AG04450 (cell line): ENCODE results near the gene IL15RA. TPM values are rescaled to one million over a fixed set of nuclear protein-coding genes. Genes with fewer than 3 reads are reported as not detected.
"Not testable (repeated sequence)": the region's sequence is repeated elsewhere in the genome, so short reads cannot be mapped to it uniquely, and the experiment has no call there.

Source experiments
- CTCF ChIA-PET: fragments of 300-600, 350-600 bp; formaldehyde crosslinking; extraction: SDS; loops from one replicate; lab custom pipeline; 2022; ENCODE audit warnings: antibody characterized with exemption, inconsistent platforms; lab: Charles Lee
- POLR2A ChIA-PET: fragments of 350-600 bp; formaldehyde crosslinking; extraction: SDS; loops from one replicate; lab custom pipeline; 2021; ENCODE audit warnings: antibody characterized with exemption, inconsistent platforms; lab: Yijun Ruan, JAX
- DNase-seq: peaks from one replicate; pipeline ENCODE4 v3.0.0-alpha.2; 2011; ENCODE audit warnings: low read depth, low spot score
- H3K27ac ChIP-seq: one replicate; pipeline ENCODE4 v1.5.1; 2012; ENCODE audit warnings: low read depth, low read length, control low read depth
- H3K27me3 ChIP-seq: one replicate; pipeline ENCODE4 v1.6.0; 2012; ENCODE audit warnings: low read length; ENCODE audit not compliant: control insufficient read depth, insufficient read depth
- H3K4me3 ChIP-seq: 2 replicates; pipeline ENCODE4 v1.5.1; 2011; ENCODE audit warnings: mild to moderate bottlenecking, low read depth, low read length, control low read depth
- H3K9me3 ChIP-seq: 2 replicates; pipeline ENCODE4 v1.5.1; 2012; ENCODE audit warnings: low read length; ENCODE audit not compliant: control insufficient read depth, insufficient read depth
- CTCF ChIP-seq: IDR thresholded peaks from 2 replicates; pipeline ENCODE4 v1.5.1; 2011; ENCODE audit warnings: low read depth, low read length, control low read depth, inconsistent platforms
- polyA plus RNA-seq: library from polyadenylated mRNA; depleted of rRNA; stranded (reverse); fragments of >200 nt; gene quantifications from 2 replicates; pipeline ENCODE4 v1.2.3, GENCODE V29; 2011

The IL15RA gene
- polyA plus RNA-seq, 1 experiment, result 3.5 TPM

GRCh38 chr10:5961405-5962100 is 15.8 kb downstream of the IL15RA start:
- Histone ChIP-seq H3K27me3 (no peaks in the 10 kb centered on the region), H3K9me3 (no peaks in the 10 kb centered on the region; the same call in 1 of the 2 replicates), H3K4me3 (no peak overlapping the region), H3K27ac (no peak overlapping the region)
- TF ChIP-seq CTCF, result no peak
- POLR2A ChIA-PET, result no interaction called here
- DNase-seq, result no peak
- CTCF ChIA-PET, result no interaction called here

GRCh38 chr10:5960973-5961275 is 16.4 kb downstream of the IL15RA start:
- DNase-seq, H3K27ac ChIP-seq, H3K9me3 ChIP-seq, H3K27me3 ChIP-seq, CTCF ChIA-PET, H3K4me3 ChIP-seq, POLR2A ChIA-PET: not testable (repeated sequence)

- Histone ChIP-seq H3K27me3 (no peaks in the 10 kb centered on the region), H3K9me3 (no peaks in the 10 kb centered on the region; the same call in 1 of the 2 replicates), H3K4me3 (no peak overlapping the region), H3K27ac (no peak overlapping the region)
- CTCF ChIA-PET, result interaction anchor here (1.0 kb wide), 1 partner anchor 54 kb away, joined by 3 read pairs; no protein-coding TSS in a partner anchor
- POLR2A ChIA-PET, result no interaction called here
- TF ChIP-seq CTCF, result no peak
- DNase-seq, result no peak
Observed at GRCh38 chr10:5960070-5960972, 17.0 kb downstream of the IL15RA start.

GRCh38 chr10:5959581-5960069 is 17.7 kb downstream of the IL15RA start:
- no peaks in the 10 kb centered on the region; the same call in 1 of the 2 replicates for H3K9me3 ChIP-seq
- ChIA-PET CTCF (interaction anchor here (1.0 kb wide), 1 partner anchor 55 kb away, joined by 3 read pairs; no protein-coding TSS in a partner anchor), POLR2A (no interaction called here)
- TF ChIP-seq CTCF, result no peak
- H3K4me3 ChIP-seq, result no peak overlapping the region
- no peak overlapping the region for H3K27ac ChIP-seq
- DNase-seq, result no peak
- H3K27me3 ChIP-seq, result no peaks in the 10 kb centered on the region

GRCh38 chr10:5959142-5959541 is 18.2 kb downstream of the IL15RA start:
- CTCF ChIA-PET, result interaction anchor here (1.0 to 1.4 kb wide), 4 partner anchors 55 to 128 kb away, joined by 3 read pairs; no protein-coding TSS in a partner anchor
- POLR2A ChIA-PET, result interaction anchor here (0.7 kb wide), 1 partner anchor 172 kb away, joined by 3 read pairs; no protein-coding TSS in a partner anchor
- DNase-seq, result no peak
- TF ChIP-seq CTCF, result no peak
- H3K4me3 ChIP-seq, result no peak overlapping the region
- peak overlapping the region; percentile 62 for H3K27ac ChIP-seq
- H3K9me3 ChIP-seq, result no peaks in the 10 kb centered on the region; the same call in 1 of the 2 replicates
- H3K27me3 ChIP-seq, result no peaks in the 10 kb centered on the region
